ENCODE measurements around the gene LRRC8E. TPM values are rescaled to one million over a fixed set of nuclear protein-coding genes. Genes with fewer than 3 reads are reported as not detected.
A peak's percentile ranks its signal among the peaks of the same experiment; 100 is the strongest.

The LRRC8E gene
- total and polyA plus RNA-seq, 7 donors, result 0.23 to 1.2 (median 1.2) TPM; not detected in 4

DNA sequence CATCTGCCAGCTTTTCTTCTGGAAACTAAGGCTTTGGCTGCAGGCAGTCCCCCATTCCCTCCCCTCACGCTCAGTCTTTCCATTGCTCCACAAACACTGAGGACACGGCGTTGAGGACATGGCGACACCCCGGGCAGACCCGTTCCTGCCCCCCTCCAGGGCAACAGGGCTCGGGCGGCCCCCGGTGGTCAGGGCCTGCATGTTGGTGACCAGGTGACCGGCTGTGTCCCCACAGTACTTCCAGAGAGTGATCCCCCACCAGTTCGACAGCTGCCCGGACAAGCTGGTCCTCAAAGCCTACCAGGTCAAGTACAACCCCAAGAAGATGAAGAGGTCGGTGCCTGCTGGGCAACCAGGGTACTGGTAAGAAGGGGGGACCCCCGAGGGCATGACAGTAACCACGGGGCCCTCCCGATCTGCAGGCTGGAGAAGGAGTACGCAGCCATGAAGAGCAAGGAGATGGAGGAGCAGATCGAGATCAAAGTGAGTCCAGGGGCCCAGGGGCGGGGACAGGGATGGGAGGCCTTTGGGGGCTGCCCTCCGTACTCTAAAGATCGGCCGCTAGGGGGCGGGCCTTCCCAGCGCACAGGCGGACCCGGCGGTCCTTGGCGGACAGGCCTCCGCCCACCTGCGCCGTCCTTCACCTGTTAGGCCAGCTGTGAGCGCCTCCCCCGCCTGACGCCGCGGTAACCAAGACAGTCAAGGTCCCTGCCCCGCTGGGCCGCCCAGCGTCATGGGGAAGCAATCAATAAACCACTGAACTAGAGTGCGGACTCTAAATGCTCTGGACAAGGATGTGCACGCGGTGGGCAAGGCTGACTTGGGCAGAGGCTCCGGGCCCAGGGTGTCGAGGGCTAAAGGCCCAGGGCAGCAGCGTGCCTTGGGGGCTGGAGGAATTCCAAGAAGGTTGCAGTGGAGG lies 35.2 kb upstream of the LRRC8E start:
- WGBS, 2 donors, result 21 to 30% methylated on average over 45 of the region's 45 CpGs
- intact Hi-C loops (cut with DNase I), result loop anchor here (1.0 to 10.0 kb wide), 3 partner anchors 50 to 400 kb away; partner anchors contain the start of genes ELAVL1 and MAP2K7
- no peak overlapping the region for H3K4me3 ChIP-seq
- no peaks in the 10 kb centered on the region for H3K9me3 ChIP-seq
- peaks cover 0 to 9% (median 7%) of the 10 kb centered on the region in 4 donors for H3K4me1 ChIP-seq
- H3K36me3 ChIP-seq, result peaks cover 0 to 15% (median 0%) of the 10 kb centered on the region in 4 donors
- TF ChIP-seq EP300 (IDR thresholded peaks at IDR 0.05) (no peak), POLR2AphosphoS5 (IDR thresholded peaks at IDR 0.05) (no peak)
- TF ChIP-seq, protein P1, sequence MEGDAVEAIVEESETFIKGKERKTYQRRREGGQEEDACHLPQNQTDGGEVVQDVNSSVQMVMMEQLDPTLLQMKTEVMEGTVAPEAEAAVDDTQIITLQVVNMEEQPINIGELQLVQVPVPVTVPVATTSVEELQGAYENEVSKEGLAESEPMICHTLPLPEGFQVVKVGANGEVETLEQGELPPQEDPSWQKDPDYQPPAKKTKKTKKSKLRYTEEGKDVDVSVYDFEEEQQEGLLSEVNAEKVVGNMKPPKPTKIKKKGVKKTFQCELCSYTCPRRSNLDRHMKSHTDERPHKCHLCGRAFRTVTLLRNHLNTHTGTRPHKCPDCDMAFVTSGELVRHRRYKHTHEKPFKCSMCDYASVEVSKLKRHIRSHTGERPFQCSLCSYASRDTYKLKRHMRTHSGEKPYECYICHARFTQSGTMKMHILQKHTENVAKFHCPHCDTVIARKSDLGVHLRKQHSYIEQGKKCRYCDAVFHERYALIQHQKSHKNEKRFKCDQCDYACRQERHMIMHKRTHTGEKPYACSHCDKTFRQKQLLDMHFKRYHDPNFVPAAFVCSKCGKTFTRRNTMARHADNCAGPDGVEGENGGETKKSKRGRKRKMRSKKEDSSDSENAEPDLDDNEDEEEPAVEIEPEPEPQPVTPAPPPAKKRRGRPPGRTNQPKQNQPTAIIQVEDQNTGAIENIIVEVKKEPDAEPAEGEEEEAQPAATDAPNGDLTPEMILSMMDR (IDR thresholded peaks at IDR 0.05), result peak; percentile 44 to 86 (median 60)
- peaks cover 0 to 48% (median 17%) of the 10 kb centered on the region in 3 donors for H3K27me3 ChIP-seq
- no peak for DNase-seq
- H3K27ac ChIP-seq, result peak overlapping the region in 2 of 4 donors; percentile 12 to 19

DNA sequence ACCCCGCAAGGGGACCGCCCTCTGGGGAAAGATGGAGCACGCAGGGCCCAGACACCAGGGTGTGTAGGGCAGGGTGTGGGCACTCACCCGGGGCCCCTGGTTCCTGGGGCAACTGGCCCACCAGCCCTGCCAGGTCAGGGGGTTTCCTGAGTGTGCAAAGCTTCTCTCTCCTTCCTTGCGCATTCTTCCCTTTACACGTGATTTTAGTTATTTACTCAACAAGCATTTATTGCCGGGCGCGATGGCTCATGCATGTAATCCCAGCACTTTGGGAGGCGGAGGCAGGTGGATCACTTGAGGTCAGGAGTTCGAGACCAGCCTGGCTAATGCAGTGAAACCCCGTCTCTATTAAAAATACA lies 34.6 kb upstream of the LRRC8E start:
- Histone ChIP-seq H3K9me3 (no peaks in the 10 kb centered on the region), H3K27me3 (peaks cover 0 to 54% (median 24%) of the 10 kb centered on the region in 3 donors), H3K27ac (no peak overlapping the region), H3K4me3 (no peak overlapping the region), H3K36me3 (peaks cover 0 to 19% (median 0%) of the 10 kb centered on the region in 4 donors), H3K4me1 (peaks cover 0 to 9% (median 7%) of the 10 kb centered on the region in 4 donors)
- intact Hi-C loops (cut with DNase I), result loop anchor here (1.0 to 10.0 kb wide), 3 partner anchors 50 to 399 kb away; partner anchors contain the start of genes ELAVL1 and MAP2K7
- TF ChIP-seq, protein P1 (IDR thresholded peaks at IDR 0.05), result no peak
- TF ChIP-seq EP300 (IDR thresholded peaks at IDR 0.05) (no peak), POLR2A (IDR thresholded peaks at IDR 0.05) (no peak), POLR2AphosphoS5 (IDR thresholded peaks at IDR 0.05) (no peak)
- 20 to 71% methylated on average over 12 of the region's 12 CpGs for WGBS, 2 donors
- no peak for DNase-seq

DNA sequence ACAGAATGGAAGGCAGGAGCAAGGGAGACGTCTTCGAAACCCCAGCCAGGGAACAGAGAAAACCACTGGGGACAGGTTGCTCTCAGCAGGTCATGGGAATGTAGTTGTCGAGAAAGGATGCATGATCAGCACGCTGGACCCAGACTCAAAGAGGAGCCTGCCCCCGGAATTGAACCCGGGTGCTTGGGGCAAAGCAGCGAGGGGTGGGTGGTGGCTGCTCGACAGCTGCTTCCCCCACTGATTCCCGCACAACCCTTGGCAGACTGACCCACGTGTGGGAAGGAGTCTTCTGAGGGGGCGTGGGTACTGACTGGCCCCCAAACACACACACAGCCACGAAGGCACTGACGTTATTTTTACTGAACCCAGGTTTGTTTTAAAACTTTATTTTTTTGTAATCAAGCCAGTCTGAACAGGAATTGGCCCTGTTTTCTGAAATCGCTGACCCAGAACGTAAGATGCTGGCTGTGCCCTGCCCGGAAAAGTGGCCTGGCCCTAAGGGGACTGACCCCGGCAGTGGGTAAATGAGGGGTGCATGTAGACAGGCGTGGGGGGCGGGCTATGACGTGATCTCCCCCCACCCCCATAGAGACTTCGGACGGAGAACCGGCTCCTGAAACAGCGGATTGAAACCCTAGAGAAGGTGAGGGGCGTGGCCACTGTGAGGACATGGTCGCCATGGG lies 32.7 kb upstream of the LRRC8E start:
- TF ChIP-seq EP300 (IDR thresholded peaks at IDR 0.05) (no peak), POLR2A (IDR thresholded peaks at IDR 0.05) (no peak), POLR2AphosphoS5 (IDR thresholded peaks at IDR 0.05) (no peak)
- TF ChIP-seq, protein P1 (IDR thresholded peaks at IDR 0.05), result no peak
- peaks cover 0 to 70% (median 40%) of the 10 kb centered on the region in 3 donors for H3K27me3 ChIP-seq
- peaks cover 0 to 30% (median 0%) of the 10 kb centered on the region in 4 donors for H3K36me3 ChIP-seq
- H3K4me3 ChIP-seq, result no peak overlapping the region
- H3K4me1 ChIP-seq, result peaks cover 0 to 9% (median 7%) of the 10 kb centered on the region in 4 donors
- no peaks in the 10 kb centered on the region for H3K9me3 ChIP-seq
- H3K27ac ChIP-seq, result no peak overlapping the region
- 90 to 92% methylated on average over 26 of the region's 26 CpGs for WGBS, 2 donors
- no peak for DNase-seq
- intact Hi-C loops (cut with DNase I), result loop anchor here (10.0 kb wide), 1 partner anchor 149 kb away; the partner anchor contains the start of gene ELAVL1

DNA sequence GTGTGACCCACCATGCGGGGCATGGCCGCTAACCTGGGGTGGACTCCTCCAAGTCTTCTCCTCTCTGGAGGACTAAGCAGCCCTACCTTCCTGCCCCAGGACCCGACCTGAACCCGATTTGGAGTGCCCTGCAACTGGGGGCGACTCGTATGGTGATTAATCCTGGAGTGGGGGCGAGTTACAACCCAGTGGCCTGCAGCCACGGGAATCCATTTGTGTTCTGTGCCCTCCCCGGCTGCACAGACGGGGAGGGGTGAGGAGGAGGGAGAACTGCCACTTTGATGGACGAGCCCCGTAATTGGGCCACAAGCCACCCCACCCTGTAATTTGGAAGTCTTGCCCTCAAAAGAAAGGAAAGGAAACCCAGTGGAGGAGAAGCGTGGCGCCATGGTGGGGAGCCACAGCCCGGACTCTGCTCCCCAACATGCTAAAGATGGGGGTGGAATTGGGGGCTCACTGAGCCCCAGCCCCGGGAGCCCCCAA lies 32.2 kb upstream of the LRRC8E start:
- peaks cover 0 to 31% (median 0%) of the 10 kb centered on the region in 4 donors for H3K36me3 ChIP-seq
- no peak for TF ChIP-seq POLR2A (IDR thresholded peaks at IDR 0.05)
- no peak overlapping the region for H3K4me3 ChIP-seq
- H3K27ac ChIP-seq, result no peak overlapping the region
- H3K4me1 ChIP-seq, result peaks cover 0 to 9% (median 8%) of the 10 kb centered on the region in 4 donors
- H3K27me3 ChIP-seq, result peaks cover 0 to 76% (median 46%) of the 10 kb centered on the region in 3 donors
- WGBS, 2 donors, result 88 to 90% methylated on average over 16 of the region's 16 CpGs
- no peak for DNase-seq
- H3K9me3 ChIP-seq, result no peaks in the 10 kb centered on the region
- intact Hi-C loops (cut with DNase I), result loop anchor here (10.0 kb wide), 1 partner anchor 149 kb away; the partner anchor contains the start of gene ELAVL1

Data from sigmoid colon (tissue), 7 donors.